NOMO-1 (cell line): ENCODE results near the gene NUP155.
"Not testable (repeated sequence)": the region's sequence is repeated elsewhere in the genome, so short reads cannot be mapped to it uniquely, and the experiment has no call there.

ENCODE experiments used
- DNase-seq, 2 experiments: peaks; one replicate each; lab custom pipeline; 2025; ENCODE audit not compliant: unreplicated experiment in 2 of 2; lab: John Stamatoyannopoulos, UW

NUP155 gene

DNA sequence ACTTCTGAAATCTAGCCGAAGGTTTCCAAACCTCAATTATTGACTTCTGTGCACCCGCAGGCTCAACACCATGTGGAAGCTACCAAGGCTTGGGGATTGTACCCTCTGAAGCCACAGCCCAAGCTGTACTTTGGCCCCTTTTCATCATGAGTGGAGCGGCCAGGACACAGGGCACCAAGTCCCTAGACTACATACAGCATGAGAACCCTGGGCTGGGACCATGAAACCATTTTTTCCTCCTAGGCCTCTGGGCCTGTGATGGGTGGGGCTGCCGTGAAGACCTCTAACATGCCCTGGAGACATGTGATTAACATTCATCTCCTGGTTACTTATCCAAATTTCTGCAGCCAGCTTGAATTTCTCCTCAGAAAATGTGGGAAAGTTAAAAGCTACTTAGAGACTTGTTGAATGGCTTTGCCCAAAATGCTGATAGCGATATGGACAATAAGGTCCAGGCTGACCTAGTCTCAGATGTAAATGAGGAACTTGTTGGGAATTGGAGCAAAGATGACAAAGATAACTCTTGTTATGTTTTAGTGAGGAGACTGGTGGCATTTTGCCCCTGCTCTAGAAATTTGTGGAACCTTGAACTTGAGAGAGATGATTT, 87.6 kb downstream of the NUP155 start:
- DNase-seq: no peak

DNA sequence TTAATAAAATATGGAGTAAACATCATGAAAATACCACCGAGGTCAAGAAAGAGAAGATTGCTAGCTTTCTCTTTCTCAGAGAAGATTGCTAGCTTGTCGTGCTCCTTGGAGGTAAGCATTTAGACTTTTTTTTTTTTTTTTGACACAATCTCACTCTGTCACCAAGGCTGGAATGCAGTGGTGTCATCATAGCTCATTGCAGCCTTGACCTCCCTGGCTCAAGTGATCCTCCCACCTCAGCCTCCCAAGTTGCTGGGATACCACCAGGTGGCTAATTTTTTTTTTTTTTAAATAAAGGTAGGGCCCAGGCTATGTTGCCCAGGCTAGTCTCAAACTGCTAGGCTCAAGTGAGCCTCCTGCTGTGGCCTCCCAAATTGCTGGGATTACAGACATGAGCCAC, 95.4 kb downstream of the NUP155 start:
- no peak for DNase-seq

DNA sequence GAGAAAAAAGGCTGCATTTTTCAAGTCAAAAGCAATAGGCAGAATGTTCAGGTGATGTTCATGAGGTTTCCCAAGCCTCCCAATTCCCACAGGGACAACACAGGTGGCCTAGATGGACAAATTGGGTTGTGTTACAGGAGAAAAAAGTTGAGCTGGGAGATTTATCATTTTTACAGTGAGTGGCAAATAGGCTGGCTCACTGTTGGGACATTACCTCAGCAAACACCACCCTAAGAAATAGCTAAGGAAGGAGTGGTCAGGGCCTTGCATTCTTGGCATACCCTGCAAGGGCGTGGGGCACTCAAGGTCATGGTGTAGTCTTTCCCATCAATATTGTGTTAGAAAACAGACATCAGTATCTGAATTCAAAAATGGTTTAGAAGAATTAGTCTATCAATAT, 98.4 kb downstream of the NUP155 start:
- DNase-seq: no peak

- DNase-seq: not testable (repeated sequence)
Measured at GRCh38 chr5:37268100-37268499, 102.8 kb downstream of the NUP155 start.

GRCh38 chr5:37255774-37256358, 115.0 kb downstream of the NUP155 start:
- no peak for DNase-seq

GRCh38 chr5:37254581-37254980, 116.3 kb downstream of the NUP155 start:
- DNase-seq: no peak

GRCh38 chr5:37251665-37252064, 119.2 kb downstream of the NUP155 start:
- DNase-seq: no peak

- no peak for DNase-seq
Measured at GRCh38 chr5:37249815-37250164, 121.1 kb downstream of the NUP155 start.

DNA sequence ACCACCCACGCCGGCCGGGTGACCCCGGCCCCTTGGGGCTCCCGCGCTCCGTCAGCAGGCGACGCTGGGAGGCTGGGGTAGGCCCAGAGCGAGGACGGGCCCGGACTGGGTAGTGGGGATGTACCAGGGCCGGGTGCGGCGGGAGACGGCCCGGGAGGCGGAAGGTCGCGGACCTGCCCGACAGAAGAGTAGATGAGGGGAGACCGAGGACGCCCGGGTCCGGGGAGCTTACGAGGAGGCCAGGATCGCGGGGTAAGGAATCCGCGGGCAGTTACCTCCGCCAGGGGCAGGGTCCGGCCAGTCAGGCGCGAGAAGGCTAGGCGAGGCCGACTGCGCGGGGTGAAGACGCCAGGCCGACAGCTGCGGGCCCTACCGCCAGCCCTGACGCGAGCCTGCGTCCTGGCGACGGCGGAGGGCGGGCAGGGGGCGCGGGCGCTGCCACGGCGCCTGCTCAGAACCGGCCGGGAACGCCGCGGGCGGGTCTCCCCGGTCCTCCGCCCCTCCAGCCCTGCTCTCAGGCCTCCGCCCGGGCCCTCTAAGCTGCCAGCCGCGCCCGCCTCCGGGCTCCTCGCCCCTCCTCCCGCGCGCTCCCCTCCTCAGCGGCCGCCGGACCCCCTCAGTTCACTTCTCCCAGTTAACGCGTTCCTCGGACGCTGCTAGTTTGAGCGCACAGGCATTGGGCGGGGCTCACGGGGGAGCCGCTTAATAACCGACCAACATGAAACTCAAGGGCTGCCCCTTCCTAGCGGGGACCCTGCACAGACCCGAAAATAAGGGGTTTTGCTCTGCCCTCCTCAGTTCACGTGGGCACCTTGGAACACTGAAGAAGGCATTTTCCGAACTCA, 121.7 kb downstream of the NUP155 start, which contains the start of gene CPLANE1:
Gene CPLANE1 (minus strand): TSS at position 407 of the 845 bp plus-strand sequence. CDS start 1,678 bp downstream, outside the sequence.
- DNase-seq: peak; percentile 83 to 89

DNA sequence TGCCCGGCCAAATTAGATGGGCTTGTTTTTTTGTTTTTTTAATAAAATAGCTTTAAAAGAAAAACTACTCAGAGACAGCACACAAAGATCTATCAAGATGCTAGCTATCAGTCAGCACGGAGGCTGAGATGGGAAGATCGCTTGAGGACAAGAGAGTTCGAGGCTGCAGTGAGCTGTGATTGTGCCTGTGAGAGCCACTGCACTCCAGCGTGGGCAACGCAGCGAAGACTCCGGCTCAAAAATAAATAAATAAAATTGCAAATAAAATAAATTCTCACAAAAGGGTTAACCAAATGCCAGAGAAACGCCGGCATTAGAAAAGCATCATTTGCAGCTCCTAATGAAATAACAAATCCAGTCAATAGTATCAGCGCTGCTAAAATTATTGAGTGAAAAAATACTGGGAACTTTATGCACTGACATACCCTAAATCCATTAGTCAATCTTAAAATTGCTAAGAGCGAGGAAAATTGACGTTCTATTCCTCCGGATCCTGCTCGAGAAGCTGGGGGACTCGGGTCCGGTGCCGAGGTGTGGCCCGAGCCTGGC, 122.4 kb downstream of the NUP155 start:
- peak in 1 of 2 experiments; percentile 57 for DNase-seq

- no peak for DNase-seq
Measured at GRCh38 chr5:37247496-37247895, 123.4 kb downstream of the NUP155 start.

GRCh38 chr5:37247036-37247435, 123.9 kb downstream of the NUP155 start:
- no peak for DNase-seq
